Epithelial cell of esophagus (primary cell): Measurements from ENCODE around the gene PTPRA.

Source experiments
- DNase-seq: peaks from one replicate; pipeline ENCODE4 v3.0.0; 2010; ENCODE audit warnings: low read depth
- H3K4me3 ChIP-seq: 2 replicates; pipeline ENCODE4 v1.5.1; 2011; ENCODE audit warnings: mild to moderate bottlenecking, low read length, control low read depth
- TF ChIP-seq, protein P1 (sequence below): IDR thresholded peaks from 2 replicates; pipeline ENCODE4 v1.5.1; 2011; ENCODE audit warnings: low read depth, mild to moderate bottlenecking, low read length, control low read depth, inconsistent platforms; ENCODE audit not compliant: insufficient read depth; ENCODE audit errors: missing control alignments

Gene PTPRA

DNA sequence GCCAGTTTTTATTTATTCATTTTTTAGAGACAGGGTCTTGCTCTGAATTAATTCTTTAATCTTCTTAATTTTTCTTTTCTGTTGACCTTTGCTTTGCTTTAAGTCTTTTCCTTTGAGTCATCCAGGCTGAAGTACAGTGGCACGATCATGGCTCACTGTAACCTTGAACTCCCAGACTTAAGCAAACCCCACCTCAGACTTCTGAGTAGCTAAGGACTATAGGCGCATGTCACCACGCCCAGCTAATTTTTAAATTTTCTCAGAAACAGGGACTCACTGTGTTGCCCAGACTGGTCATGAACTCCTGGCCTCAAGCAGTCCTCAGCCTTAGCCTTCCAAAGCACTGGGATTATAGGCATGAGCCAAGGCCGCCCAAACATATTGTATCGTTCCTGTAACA is 98.8 kb downstream of the PTPRA start:
- TF ChIP-seq, protein P1, sequence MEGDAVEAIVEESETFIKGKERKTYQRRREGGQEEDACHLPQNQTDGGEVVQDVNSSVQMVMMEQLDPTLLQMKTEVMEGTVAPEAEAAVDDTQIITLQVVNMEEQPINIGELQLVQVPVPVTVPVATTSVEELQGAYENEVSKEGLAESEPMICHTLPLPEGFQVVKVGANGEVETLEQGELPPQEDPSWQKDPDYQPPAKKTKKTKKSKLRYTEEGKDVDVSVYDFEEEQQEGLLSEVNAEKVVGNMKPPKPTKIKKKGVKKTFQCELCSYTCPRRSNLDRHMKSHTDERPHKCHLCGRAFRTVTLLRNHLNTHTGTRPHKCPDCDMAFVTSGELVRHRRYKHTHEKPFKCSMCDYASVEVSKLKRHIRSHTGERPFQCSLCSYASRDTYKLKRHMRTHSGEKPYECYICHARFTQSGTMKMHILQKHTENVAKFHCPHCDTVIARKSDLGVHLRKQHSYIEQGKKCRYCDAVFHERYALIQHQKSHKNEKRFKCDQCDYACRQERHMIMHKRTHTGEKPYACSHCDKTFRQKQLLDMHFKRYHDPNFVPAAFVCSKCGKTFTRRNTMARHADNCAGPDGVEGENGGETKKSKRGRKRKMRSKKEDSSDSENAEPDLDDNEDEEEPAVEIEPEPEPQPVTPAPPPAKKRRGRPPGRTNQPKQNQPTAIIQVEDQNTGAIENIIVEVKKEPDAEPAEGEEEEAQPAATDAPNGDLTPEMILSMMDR, result no peak
- H3K4me3 ChIP-seq, result no peak overlapping the region
- no peak for DNase-seq

DNA sequence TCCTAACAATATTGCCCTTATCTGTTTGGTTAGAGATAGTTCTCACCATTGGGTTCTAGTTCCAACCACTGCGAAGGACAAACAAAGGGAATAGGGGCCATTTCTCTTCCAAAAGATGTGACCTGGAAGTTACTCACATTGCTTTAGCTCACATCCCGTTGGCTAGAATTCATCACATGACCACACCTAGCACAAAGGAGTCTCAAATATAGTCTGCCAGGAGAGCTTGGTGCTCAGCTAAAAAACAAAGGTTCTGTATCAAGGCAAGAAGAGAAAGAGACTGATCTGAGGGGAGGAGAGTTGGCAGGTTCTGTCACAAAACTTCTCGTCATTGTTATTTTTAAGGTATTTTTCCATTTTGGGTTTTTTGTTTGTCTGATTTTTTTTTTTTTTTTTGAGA is 100.3 kb downstream of the PTPRA start:
- TF ChIP-seq, protein P1, result no peak
- DNase-seq, result no peak
- no peak overlapping the region for H3K4me3 ChIP-seq

DNA sequence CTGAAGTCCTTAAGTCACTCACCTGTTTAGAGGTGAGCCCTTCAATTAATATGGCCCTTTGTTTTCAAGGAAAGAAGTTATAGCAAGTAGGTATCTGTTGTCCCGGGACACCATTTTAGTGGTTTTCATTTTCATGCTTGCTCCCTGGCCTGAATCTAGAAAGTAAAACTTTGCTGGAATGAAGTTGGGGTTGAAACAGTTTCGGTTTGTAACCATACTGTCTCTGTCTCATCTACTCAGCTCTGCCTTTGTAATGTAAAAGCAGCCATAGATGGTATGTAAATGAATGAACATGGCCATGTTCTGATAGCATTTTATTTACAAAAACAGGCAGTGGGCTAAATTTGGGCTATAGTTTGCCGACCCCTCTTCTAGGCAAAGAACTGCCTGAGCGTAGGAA is 105.2 kb downstream of the PTPRA start:
- TF ChIP-seq, protein P1, result no peak
- H3K4me3 ChIP-seq, result no peak overlapping the region
- no peak for DNase-seq

DNA sequence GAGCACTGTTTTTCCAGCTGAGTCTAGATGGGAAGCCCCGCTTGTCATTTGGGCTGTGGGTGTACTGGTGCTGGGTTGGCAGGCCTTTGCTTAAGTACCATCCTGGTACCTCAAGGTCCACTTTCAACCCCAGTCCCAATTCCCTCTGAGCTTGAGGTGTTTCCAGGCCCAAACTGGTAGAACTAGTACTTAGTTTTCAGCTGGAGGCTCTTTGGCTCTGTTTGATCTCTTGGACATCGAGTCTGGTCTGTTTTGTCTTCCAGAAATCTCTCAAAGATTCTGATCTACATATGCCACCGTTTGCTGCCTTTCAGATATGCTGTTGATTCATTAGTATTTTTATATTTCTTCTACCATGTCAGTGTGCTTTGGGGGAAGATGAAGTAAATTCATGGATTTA is 108.4 kb downstream of the PTPRA start:
- no peak overlapping the region for H3K4me3 ChIP-seq
- TF ChIP-seq, protein P1, result no peak
- no peak for DNase-seq

DNA sequence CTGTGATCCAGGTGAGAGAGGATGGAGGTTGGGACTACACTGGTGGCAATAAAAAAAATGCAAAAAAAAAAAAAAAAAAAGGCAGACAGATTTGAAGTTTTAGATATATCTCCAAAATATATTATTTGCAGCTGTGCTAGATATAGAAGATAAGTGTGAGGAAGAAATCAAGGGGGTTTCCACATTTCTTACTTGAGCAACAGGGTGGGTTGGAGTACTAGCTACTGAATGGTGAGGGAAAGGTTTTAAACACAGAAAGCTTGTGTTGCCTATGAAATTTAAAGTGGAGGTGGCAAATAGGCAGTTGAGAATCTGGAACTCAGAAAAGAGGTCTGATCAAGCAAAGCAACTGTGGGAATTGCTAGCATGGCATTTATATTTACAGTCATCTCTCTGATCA is 110.2 kb downstream of the PTPRA start:
- no peak overlapping the region for H3K4me3 ChIP-seq
- DNase-seq, result no peak
- TF ChIP-seq, protein P1, result no peak

DNA sequence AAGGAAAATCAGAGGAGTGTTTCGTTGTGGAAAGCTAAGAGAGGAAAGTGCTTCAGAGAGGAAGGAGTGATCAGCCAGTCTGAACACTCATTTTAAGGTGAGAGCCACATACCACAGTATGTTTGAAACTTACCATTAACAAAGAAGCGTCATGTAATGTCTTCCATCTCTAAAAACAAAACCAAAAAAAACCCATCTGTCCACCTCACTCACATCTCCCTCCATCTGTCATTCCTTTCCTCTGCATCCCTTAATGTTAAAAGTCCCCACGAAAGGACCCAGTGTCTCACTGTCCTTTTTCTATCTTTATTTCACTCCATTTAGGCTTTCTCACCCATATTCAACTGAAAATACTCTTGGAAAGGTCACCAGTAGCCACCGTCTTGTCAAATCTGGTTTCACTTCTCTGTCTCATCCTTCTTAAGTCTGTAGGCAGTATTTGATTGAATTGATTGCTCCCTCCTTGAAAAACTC is 110.8 kb downstream of the PTPRA start:
- TF ChIP-seq, protein P1, result no peak
- H3K4me3 ChIP-seq, result no peak overlapping the region
- DNase-seq, result no peak

DNA sequence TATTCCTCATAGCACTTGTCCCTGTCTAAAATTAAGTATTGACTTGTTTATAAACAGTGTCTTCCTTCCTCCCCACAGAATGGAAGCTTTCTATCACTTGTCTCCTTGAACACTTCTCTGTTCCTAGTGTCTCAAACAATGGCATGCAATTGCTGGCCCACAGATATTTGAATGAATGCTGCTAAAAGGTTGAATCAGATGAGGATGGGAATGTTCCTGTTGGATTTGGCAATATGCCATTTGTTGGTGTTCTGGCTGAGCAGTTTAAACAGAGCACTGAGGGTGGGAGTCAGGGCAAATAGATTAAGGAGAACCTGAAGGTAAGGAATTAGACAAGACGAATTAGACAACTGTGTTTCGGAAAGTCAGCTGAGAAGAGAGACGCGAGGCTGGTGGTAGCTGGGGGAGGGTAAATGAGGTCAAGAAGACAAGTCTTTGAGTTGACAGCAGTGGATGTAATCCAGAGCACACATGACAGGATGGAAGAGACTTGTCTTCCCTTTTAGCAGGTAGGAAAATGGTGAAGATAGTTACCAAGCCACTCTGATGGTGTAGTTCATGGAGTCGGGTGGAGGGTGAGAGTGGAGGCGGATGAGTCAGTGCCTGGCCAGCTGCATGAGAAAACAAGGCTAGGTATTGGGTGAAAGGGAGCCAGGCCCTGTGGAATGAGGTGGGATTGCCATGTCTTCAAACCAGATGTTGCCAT is 111.8 kb downstream of the PTPRA start:
- H3K4me3 ChIP-seq, result no peak overlapping the region
- TF ChIP-seq, protein P1, result no peak
- DNase-seq, result peak; percentile 82
